Lower lobe of right lung (tissue), 2 donors: ENCODE measurements around the gene CDH23. TPM values are rescaled to one million over a fixed set of nuclear protein-coding genes. Genes with fewer than 3 reads are reported as not detected.

ENCODE experiments used
- ATAC-seq, 2 donors: fragments of 200-7000 bp; cut with Tn5 transposase; one replicate each; pipeline ENCODE4 v1.9.1; 2020 to 2022; ENCODE audit warnings: mild to moderate bottlenecking in 2 of 2, moderate library complexity in 2 of 2
- DNase-seq: peaks from one replicate; pipeline ENCODE4 v3.0.0-alpha.2; 2020
- H3K27ac ChIP-seq: fragments of 200-600 bp; one replicate; pipeline ENCODE4 v1.8.0; 2022
- H3K27me3 ChIP-seq: fragments of 200-600 bp; one replicate; pipeline ENCODE4 v1.8.0; 2022; ENCODE audit warnings: low read depth
- H3K36me3 ChIP-seq: fragments of 200-600 bp; one replicate; pipeline ENCODE4 v1.8.0; 2022; ENCODE audit warnings: mild to moderate bottlenecking
- H3K4me1 ChIP-seq: fragments of 200-600 bp; one replicate; pipeline ENCODE4 v1.8.0; 2022
- H3K4me3 ChIP-seq: fragments of 200-600 bp; one replicate; pipeline ENCODE4 v1.8.0; 2022; ENCODE audit warnings: mild to moderate bottlenecking
- H3K9me3 ChIP-seq: fragments of 200-600 bp; one replicate; pipeline ENCODE4 v1.8.0; 2022
- CTCF ChIP-seq: fragments of 200-600 bp; IDR thresholded peaks from one replicate; pipeline ENCODE4 v1.8.0; 2022; ENCODE audit warnings: antibody characterized with exemption, mild to moderate bottlenecking
- intact Hi-C: fragments of 100-400 bp; cut with DNase I; formaldehyde crosslinking; loops from one replicate; pipeline ENCODE4 v1.11.0; 2022
- microRNA-seq: library from miRNA; unstranded; fragments of <30 nt; microRNA quantifications from one replicate; pipeline ENCODE4 v1.2.0, GENCODE V29; 2020; ENCODE audit warnings: borderline number of aligned reads
- total RNA-seq: library from RNA; stranded (reverse); fragmentation: NEBNext Ultra II Directional; extraction: Animal tissue kit (Norgen Biotek cat#: 25700); gene quantifications from one replicate; pipeline ENCODE4 v1.2.1, GENCODE V29; 2021
- donor health status: DM: no; HTN: yes; CAD: no; lungs with severe emphysema.

Gene CDH23
- total RNA-seq, 1 donor from 2014 or later: 9.4 TPM

DNA sequence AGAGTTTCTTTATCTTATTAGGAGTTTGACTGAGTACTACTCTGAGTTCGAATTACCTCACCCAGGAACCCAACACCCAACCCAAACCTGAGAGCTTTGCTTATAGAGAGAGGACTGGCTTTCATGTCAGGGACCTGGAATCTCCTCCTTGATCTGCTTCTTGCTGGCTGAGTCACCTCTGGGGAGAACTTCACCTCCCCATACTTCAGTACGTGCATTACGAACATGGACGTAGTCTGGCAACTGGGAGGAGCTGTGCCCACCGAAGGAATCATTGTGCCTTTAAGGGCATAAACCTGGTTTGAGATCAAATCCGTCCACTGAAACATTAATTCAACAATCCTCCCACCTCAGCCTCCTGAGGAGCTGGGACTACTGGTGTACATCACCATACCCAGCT, 466.5 kb downstream of the CDH23 start:
- no peak for TF ChIP-seq CTCF
- ATAC-seq (no peak), DNase-seq (no peak)
- Histone ChIP-seq H3K9me3 (no peaks in the 10 kb centered on the region), H3K4me1 (peaks cover 25% of the 10 kb centered on the region), H3K27me3 (no peaks in the 10 kb centered on the region), H3K4me3 (no peak overlapping the region), H3K36me3 (no peaks in the 10 kb centered on the region), H3K27ac (no peak overlapping the region)
- intact Hi-C loops: no loop called here

DNA sequence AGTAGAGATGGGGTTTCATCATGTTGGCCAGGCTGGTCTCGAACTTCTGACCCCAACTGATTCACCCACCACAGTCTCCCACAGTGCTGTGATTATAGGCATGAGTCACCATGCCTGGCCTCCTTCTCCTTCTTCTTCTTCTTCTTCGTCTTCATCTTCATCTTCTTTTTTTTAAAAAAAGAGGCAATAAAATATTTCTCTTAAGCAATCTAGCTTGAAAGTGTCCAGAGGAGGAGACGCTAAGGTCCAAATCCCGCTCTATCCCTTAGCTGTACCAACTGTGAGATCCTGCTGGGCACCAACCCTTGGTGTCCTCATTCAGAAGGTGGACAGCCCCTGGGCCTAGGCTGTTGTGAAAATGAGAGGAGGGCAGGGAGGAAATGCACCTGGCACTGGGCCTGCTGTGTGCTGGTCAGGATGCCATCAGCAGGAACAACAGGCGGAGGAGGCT, 468.2 kb downstream of the CDH23 start:
- peaks cover 26% of the 10 kb centered on the region for H3K4me1 ChIP-seq
- ATAC-seq (no peak), DNase-seq (no peak)
- no peaks in the 10 kb centered on the region for H3K36me3 ChIP-seq
- H3K27me3 ChIP-seq: no peaks in the 10 kb centered on the region
- intact Hi-C loops: no loop called here
- no peak overlapping the region for H3K4me3 ChIP-seq
- no peaks in the 10 kb centered on the region for H3K9me3 ChIP-seq
- no peak for TF ChIP-seq CTCF
- no peak overlapping the region for H3K27ac ChIP-seq

Small RNA genes lying within 50 kb of the gene (microRNA-seq; reads per million reads assigned to microRNA genes)
- gene MIR7152: not detected

Other genes starting within 250 kb of the CDH23 start
- gene UNC5B, start 184.3 kb upstream of the CDH23 start, total RNA-seq: 22.2 TPM
- 13.2 TPM for gene SLC29A3, start 77.7 kb upstream of the CDH23 start, total RNA-seq